ENCODE results near the gene GFY.

Gene GFY

GRCh38 chr19:49428547-49429451 is 3.6 kb downstream of the GFY start:
- Mint-ChIP-seq H3K4me3 (no peak overlapping the region), H3K4me1 (ENCODE audit: low read depth) (peaks cover 27% of the 10 kb centered on the region), H3K27me3 (peaks cover 95% of the 10 kb centered on the region), H3K9me3 (no peaks in the 10 kb centered on the region), H3K36me3 (ENCODE audit: low read depth) (no peaks in the 10 kb centered on the region), H3K27ac (no peak overlapping the region)
- intact Hi-C loops (cut with micrococcal nuclease), result no loop called here

- Mint-ChIP-seq H3K4me1 (ENCODE audit: low read depth) (peaks cover 26% of the 10 kb centered on the region), H3K9me3 (no peaks in the 10 kb centered on the region)
- intact Hi-C loops (cut with micrococcal nuclease), result no loop called here
Observed at GRCh38 chr19:49430172-49430677, 5.0 kb downstream of the GFY start.

GRCh38 chr19:49430678-49431329 is 5.6 kb downstream of the GFY start:
- intact Hi-C loops (cut with micrococcal nuclease), result no loop called here
- Mint-ChIP-seq H3K36me3 (ENCODE audit: low read depth) (no peaks in the 10 kb centered on the region), H3K9me3 (no peaks in the 10 kb centered on the region), H3K27ac (no peak overlapping the region), H3K4me3 (no peak overlapping the region), H3K27me3 (peaks cover 95% of the 10 kb centered on the region), H3K4me1 (ENCODE audit: low read depth) (peaks cover 26% of the 10 kb centered on the region)

More at GRCh38 chr19:49430172-49430677, 5.0 kb downstream of the GFY start:
- Mint-ChIP-seq H3K36me3 (ENCODE audit: low read depth) (no peaks in the 10 kb centered on the region), H3K27ac (no peak overlapping the region), H3K27me3 (peaks cover 95% of the 10 kb centered on the region), H3K4me3 (no peak overlapping the region)

- Mint-ChIP-seq H3K27me3 (peaks cover 95% of the 10 kb centered on the region), H3K4me3 (no peak overlapping the region), H3K9me3 (no peaks in the 10 kb centered on the region), H3K4me1 (ENCODE audit: low read depth) (peaks cover 28% of the 10 kb centered on the region), H3K27ac (no peak overlapping the region), H3K36me3 (ENCODE audit: low read depth) (no peaks in the 10 kb centered on the region)
- intact Hi-C loops (cut with micrococcal nuclease), result no loop called here
Observed at GRCh38 chr19:49431330-49431749, 6.2 kb downstream of the GFY start.

GRCh38 chr19:49432141-49433073 is 7.2 kb downstream of the GFY start:
- no peak overlapping the region for H3K27ac Mint-ChIP-seq
- H3K36me3 Mint-ChIP-seq (ENCODE audit: low read depth), result no peaks in the 10 kb centered on the region
- peaks cover 95% of the 10 kb centered on the region for H3K27me3 Mint-ChIP-seq
- intact Hi-C loops (cut with micrococcal nuclease), result no loop called here
- H3K4me1 Mint-ChIP-seq (ENCODE audit: low read depth), result peaks cover 25% of the 10 kb centered on the region
- H3K9me3 Mint-ChIP-seq, result no peaks in the 10 kb centered on the region
- peak overlapping the region; percentile 13 for H3K4me3 Mint-ChIP-seq

GRCh38 chr19:49433240-49433901 is 8.2 kb downstream of the GFY start:
- Mint-ChIP-seq H3K4me1 (ENCODE audit: low read depth) (peaks cover 18% of the 10 kb centered on the region), H3K4me3 (no peak overlapping the region), H3K27ac (no peak overlapping the region), H3K27me3 (peaks cover 96% of the 10 kb centered on the region), H3K9me3 (no peaks in the 10 kb centered on the region), H3K36me3 (ENCODE audit: low read depth) (no peaks in the 10 kb centered on the region)
- intact Hi-C loops (cut with micrococcal nuclease), result no loop called here

- intact Hi-C loops (cut with micrococcal nuclease), result no loop called here
- H3K27me3 Mint-ChIP-seq, result peaks cover 96% of the 10 kb centered on the region
- no peaks in the 10 kb centered on the region for H3K36me3 Mint-ChIP-seq (ENCODE audit: low read depth)
- peaks cover 17% of the 10 kb centered on the region for H3K4me1 Mint-ChIP-seq (ENCODE audit: low read depth)
- H3K4me3 Mint-ChIP-seq, result no peak overlapping the region
- no peaks in the 10 kb centered on the region for H3K9me3 Mint-ChIP-seq
- H3K27ac Mint-ChIP-seq, result no peak overlapping the region
Observed at GRCh38 chr19:49434907-49435583, 9.9 kb downstream of the GFY start.

- Mint-ChIP-seq H3K27me3 (peaks cover 96% of the 10 kb centered on the region), H3K36me3 (ENCODE audit: low read depth) (no peaks in the 10 kb centered on the region), H3K27ac (no peak overlapping the region), H3K4me3 (no peak overlapping the region), H3K9me3 (no peaks in the 10 kb centered on the region), H3K4me1 (ENCODE audit: low read depth) (peaks cover 19% of the 10 kb centered on the region)
- intact Hi-C loops (cut with micrococcal nuclease), result no loop called here
Observed at GRCh38 chr19:49435670-49436069, 10.5 kb downstream of the GFY start.

- Mint-ChIP-seq H3K36me3 (ENCODE audit: low read depth) (no peaks in the 10 kb centered on the region), H3K27ac (no peak overlapping the region), H3K27me3 (peaks cover 94% of the 10 kb centered on the region), H3K9me3 (no peaks in the 10 kb centered on the region), H3K4me3 (no peak overlapping the region), H3K4me1 (ENCODE audit: low read depth) (peaks cover 25% of the 10 kb centered on the region)
- intact Hi-C loops (cut with micrococcal nuclease), result no loop called here
Observed at GRCh38 chr19:49436381-49437017, 11.3 kb downstream of the GFY start.

GRCh38 chr19:49437231-49437630 is 12.0 kb downstream of the GFY start:
- Mint-ChIP-seq H3K4me1 (ENCODE audit: low read depth) (peaks cover 29% of the 10 kb centered on the region), H3K27ac (no peak overlapping the region), H3K27me3 (peaks cover 96% of the 10 kb centered on the region), H3K36me3 (ENCODE audit: low read depth) (no peaks in the 10 kb centered on the region), H3K4me3 (no peak overlapping the region), H3K9me3 (no peaks in the 10 kb centered on the region)
- intact Hi-C loops (cut with micrococcal nuclease), result no loop called here

GRCh38 chr19:49438261-49438660 is 13.1 kb downstream of the GFY start:
- intact Hi-C loops (cut with micrococcal nuclease), result no loop called here
- Mint-ChIP-seq H3K4me1 (ENCODE audit: low read depth) (peaks cover 31% of the 10 kb centered on the region), H3K27ac (no peak overlapping the region), H3K36me3 (ENCODE audit: low read depth) (no peaks in the 10 kb centered on the region), H3K9me3 (no peaks in the 10 kb centered on the region), H3K4me3 (no peak overlapping the region), H3K27me3 (peaks cover 93% of the 10 kb centered on the region)

GRCh38 chr19:49439836-49440235 is 14.6 kb downstream of the GFY start:
- Mint-ChIP-seq H3K4me1 (ENCODE audit: low read depth) (peaks cover 37% of the 10 kb centered on the region), H3K36me3 (ENCODE audit: low read depth) (no peaks in the 10 kb centered on the region), H3K4me3 (no peak overlapping the region), H3K9me3 (no peaks in the 10 kb centered on the region), H3K27me3 (peaks cover 77% of the 10 kb centered on the region), H3K27ac (no peak overlapping the region)
- intact Hi-C loops (cut with micrococcal nuclease), result no loop called here

All from dendritic cell treated with granulocyte-macrophage colony-stimulating factor and Interleukin-4, amounts not matched to agents 40 ng/mL and 50 ng/mL, for 4 days (primary cell).